RWPE2 (cell line): ENCODE measurements around the gene MINDY4.

Source experiments
- ATAC-seq: fragments of 200-7000 bp; cut with Tn5 transposase; 3 replicates; pipeline ENCODE4 v1.9.1; 2021; ENCODE audit warnings: low read depth
- DNase-seq: peaks from one replicate; pipeline ENCODE4 v3.0.0-alpha.2; 2020; ENCODE audit warnings: low spot score
- H3K27ac ChIP-seq: fragments of 450-650 bp; 2 replicates; pipeline ENCODE4 v1.5.1; 2017; ENCODE audit warnings: mild to moderate bottlenecking; ENCODE audit not compliant: poor library complexity, severe bottlenecking
- H3K27me3 ChIP-seq: fragments of 250-450 bp; sonication (Bioruptor Pico); 2 replicates; pipeline ENCODE4 v1.5.1; 2021; ENCODE audit warnings: mild to moderate bottlenecking, moderate library complexity; ENCODE audit not compliant: insufficient read depth, poor library complexity, severe bottlenecking
- H3K36me3 ChIP-seq: fragments of 250-450 bp; sonication (Bioruptor Pico); 2 replicates; pipeline ENCODE4 v1.5.1; 2020; ENCODE audit warnings: low read depth, mild to moderate bottlenecking, moderate library complexity
- H3K4me1 ChIP-seq: fragments of 250-450 bp; sonication (Bioruptor Pico); 2 replicates; pipeline ENCODE4 v1.5.1; 2021; ENCODE audit warnings: mild to moderate bottlenecking, moderate library complexity; ENCODE audit not compliant: insufficient read depth, poor library complexity, severe bottlenecking
- H3K4me3 ChIP-seq: fragments of 250-450 bp; sonication (Bioruptor Pico); 2 replicates; pipeline ENCODE4 v1.5.1; 2021; ENCODE audit warnings: mild to moderate bottlenecking, moderate library complexity; ENCODE audit not compliant: severe bottlenecking
- H3K9me3 ChIP-seq: fragments of 250-450 bp; sonication (Bioruptor Pico); 2 replicates; pipeline ENCODE4 v1.5.1; 2021; ENCODE audit warnings: mild to moderate bottlenecking, moderate library complexity; ENCODE audit not compliant: severe bottlenecking
- TF ChIP-seq, protein P1 (sequence below): fragments of 450-650 bp; IDR thresholded peaks from one replicate; pipeline ENCODE4 v1.5.1; 2017; ENCODE audit warnings: mild to moderate bottlenecking, moderate library complexity; ENCODE audit not compliant: poor library complexity, severe bottlenecking

The MINDY4 gene

DNA sequence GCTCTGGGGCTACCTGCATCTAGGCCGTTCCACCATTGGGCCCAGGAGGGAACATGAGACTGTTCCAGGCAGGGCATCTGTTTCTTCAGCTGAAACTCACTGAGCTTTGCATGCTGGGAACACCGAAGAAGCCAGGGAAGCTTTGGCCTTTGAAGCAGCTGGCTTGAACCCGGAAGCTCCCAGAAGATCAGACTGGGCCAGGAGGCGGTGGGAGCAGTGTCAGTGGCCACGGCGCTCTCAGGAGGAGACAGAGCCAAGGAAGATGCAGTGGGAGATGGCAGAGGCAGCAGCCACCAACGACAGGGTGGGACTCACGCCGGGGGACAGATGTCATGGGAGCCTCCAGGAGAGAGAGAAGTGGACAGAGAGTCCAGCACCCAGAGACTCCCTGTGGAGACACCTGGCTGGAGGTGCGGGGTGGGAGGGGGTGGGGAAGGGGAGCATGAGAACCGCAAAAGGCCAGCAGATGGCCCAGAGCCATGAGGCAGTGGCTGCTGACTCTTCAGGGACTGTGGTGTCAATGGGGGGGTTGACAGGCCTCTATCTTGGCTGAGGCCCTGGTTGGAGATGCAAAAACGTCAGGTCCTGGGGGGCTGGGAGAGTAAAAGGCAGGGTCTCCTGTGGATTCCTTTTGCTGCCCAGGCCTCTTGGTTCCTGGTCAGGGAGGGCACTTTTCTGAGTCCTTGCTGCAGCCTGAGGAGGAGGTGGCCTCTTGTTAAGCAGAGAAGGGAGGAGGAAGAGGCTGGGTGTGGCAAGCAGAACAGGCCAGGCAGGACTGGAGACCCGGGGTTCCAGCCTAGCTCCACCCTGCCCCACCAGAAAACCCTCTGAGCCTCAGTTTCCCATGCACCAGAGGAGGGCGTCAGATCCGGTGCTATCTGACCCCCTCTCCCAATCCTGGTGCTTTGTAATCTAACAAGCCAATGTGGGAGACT is 134.1 kb downstream of the MINDY4 start:
- H3K27ac ChIP-seq, result no peak overlapping the region
- H3K36me3 ChIP-seq, result no peaks in the 10 kb centered on the region
- TF ChIP-seq, protein P1, sequence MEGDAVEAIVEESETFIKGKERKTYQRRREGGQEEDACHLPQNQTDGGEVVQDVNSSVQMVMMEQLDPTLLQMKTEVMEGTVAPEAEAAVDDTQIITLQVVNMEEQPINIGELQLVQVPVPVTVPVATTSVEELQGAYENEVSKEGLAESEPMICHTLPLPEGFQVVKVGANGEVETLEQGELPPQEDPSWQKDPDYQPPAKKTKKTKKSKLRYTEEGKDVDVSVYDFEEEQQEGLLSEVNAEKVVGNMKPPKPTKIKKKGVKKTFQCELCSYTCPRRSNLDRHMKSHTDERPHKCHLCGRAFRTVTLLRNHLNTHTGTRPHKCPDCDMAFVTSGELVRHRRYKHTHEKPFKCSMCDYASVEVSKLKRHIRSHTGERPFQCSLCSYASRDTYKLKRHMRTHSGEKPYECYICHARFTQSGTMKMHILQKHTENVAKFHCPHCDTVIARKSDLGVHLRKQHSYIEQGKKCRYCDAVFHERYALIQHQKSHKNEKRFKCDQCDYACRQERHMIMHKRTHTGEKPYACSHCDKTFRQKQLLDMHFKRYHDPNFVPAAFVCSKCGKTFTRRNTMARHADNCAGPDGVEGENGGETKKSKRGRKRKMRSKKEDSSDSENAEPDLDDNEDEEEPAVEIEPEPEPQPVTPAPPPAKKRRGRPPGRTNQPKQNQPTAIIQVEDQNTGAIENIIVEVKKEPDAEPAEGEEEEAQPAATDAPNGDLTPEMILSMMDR, result no peak
- DNase-seq (no peak), ATAC-seq (no peak)
- no peak overlapping the region for H3K4me3 ChIP-seq
- H3K4me1 ChIP-seq, result peaks cover 4% of the 10 kb centered on the region
- no peaks in the 10 kb centered on the region for H3K9me3 ChIP-seq
- H3K27me3 ChIP-seq, result no peaks in the 10 kb centered on the region

GRCh38 chr7:30906014-30906413 is 134.8 kb downstream of the MINDY4 start:
- Histone ChIP-seq H3K27me3 (no peaks in the 10 kb centered on the region), H3K4me3 (no peak overlapping the region), H3K36me3 (no peaks in the 10 kb centered on the region), H3K27ac (no peak overlapping the region), H3K9me3 (no peaks in the 10 kb centered on the region), H3K4me1 (peaks cover 4% of the 10 kb centered on the region)
- TF ChIP-seq, protein P1, result no peak
- DNase-seq, result no peak
- peak; percentile 22 for ATAC-seq

- H3K36me3 ChIP-seq, result no peaks in the 10 kb centered on the region
- H3K4me1 ChIP-seq, result peaks cover 4% of the 10 kb centered on the region
These were observed 135.5 kb downstream of the MINDY4 start for GRCh38 chr7:30906515-30907240.

GRCh38 chr7:30907527-30908267 is 136.5 kb downstream of the MINDY4 start:
- TF ChIP-seq, protein P1, result no peak
- peaks cover 4% of the 10 kb centered on the region for H3K4me1 ChIP-seq
- no peak overlapping the region for H3K27ac ChIP-seq
- H3K9me3 ChIP-seq, result no peaks in the 10 kb centered on the region
- ATAC-seq (no peak), DNase-seq (no peak)
- no peak overlapping the region for H3K4me3 ChIP-seq
- H3K27me3 ChIP-seq, result no peaks in the 10 kb centered on the region
- no peaks in the 10 kb centered on the region for H3K36me3 ChIP-seq

More at GRCh38 chr7:30906515-30907240, 135.5 kb downstream of the MINDY4 start:
- no peak overlapping the region for H3K27ac ChIP-seq
- ATAC-seq (no peak), DNase-seq (no peak)
- TF ChIP-seq, protein P1, result no peak
- H3K27me3 ChIP-seq, result no peaks in the 10 kb centered on the region
- H3K9me3 ChIP-seq, result no peaks in the 10 kb centered on the region
- no peak overlapping the region for H3K4me3 ChIP-seq
